B cell (primary cell): ENCODE measurements around the gene LYRM2. TPM values are rescaled to one million over a fixed set of nuclear protein-coding genes. Genes with fewer than 3 reads are reported as not detected.

Source experiments
- ATAC-seq: fragments of 200-7000 bp; cut with Tn5 transposase; one replicate; pipeline ENCODE4 v1.10.0; 2021; ENCODE audit warnings: low read depth, mild to moderate bottlenecking, moderate number of reproducible peaks, moderate library complexity
- CTCF ChIA-PET: fragments of 350-600 bp; sonication (Branson Sonifier 250); formaldehyde crosslinking; loops from one replicate; lab custom pipeline; 2021; ENCODE audit warnings: antibody characterized with exemption, inconsistent platforms; lab: Charles Lee
- POLR2A ChIA-PET: fragments of 350-600 bp; sonication (Branson Sonifier 250); formaldehyde crosslinking; loops from one replicate; lab custom pipeline; 2021; ENCODE audit warnings: antibody characterized with exemption; lab: Charles Lee
- DNase-seq: peaks from one replicate; pipeline ENCODE4 v3.0.0; 2013
- H2AFZ ChIP-seq: 2 replicates; pipeline ENCODE4 v1.6.1; 2012; ENCODE audit warnings: mild to moderate bottlenecking, low read depth, low read length; ENCODE audit not compliant: insufficient read depth, poor library complexity, severe bottlenecking
- H3K27ac ChIP-seq, 2 donors: 1 replicate in 1 of 2; 2 replicates in 1 of 2; pipeline ENCODE4 v1.5.1; 2012 to 2013; ENCODE audit warnings: low read length in 2 of 2, mild to moderate bottlenecking in 2 of 2, moderate library complexity in 1 of 2
- H3K27me3 ChIP-seq, 4 experiments: fragments of 200-600 bp in 1 of 4; sonication (generic) in 1 of 4; replicated peaks in 1 of 4; 1 replicate in 2 of 4; 2 replicates in 2 of 4; pipeline versions ENCODE4 v1.6.1 to v1.7.0; 2013 to 2016; ENCODE audit warnings: low read length in 3 of 4, mild to moderate bottlenecking in 2 of 4, mixed read lengths in 1 of 4, moderate library complexity in 1 of 4; ENCODE audit not compliant: insufficient read depth in 4 of 4, control insufficient read depth in 3 of 4; ENCODE audit errors: control extremely low read depth in 1 of 4
- H3K36me3 ChIP-seq, 2 experiments: replicated peaks in 1 of 2; 1 replicate in 1 of 2; 2 replicates in 1 of 2; pipeline versions ENCODE4 v1.6.1 to v1.7.1; 2013; ENCODE audit warnings: low read length in 1 of 2; ENCODE audit not compliant: insufficient read depth in 2 of 2, control insufficient read depth in 1 of 2; ENCODE audit errors: control extremely low read depth in 1 of 2, extremely low read depth in 1 of 2
- H3K4me1 ChIP-seq, 2 donors: fragments of 200-600 bp in 1 of 2; sonication (generic) in 1 of 2; 1 replicate in 1 of 2; 2 replicates in 1 of 2; pipeline versions ENCODE4 v1.5.1 to v1.6.1; 2013 to 2017; ENCODE audit warnings: low read length in 2 of 2; ENCODE audit not compliant: control insufficient read depth in 2 of 2, insufficient read depth in 2 of 2
- H3K4me2 ChIP-seq: replicated peaks from 2 replicates; pipeline ENCODE3; 2012; ENCODE audit warnings: mild to moderate bottlenecking, low read depth, low read length; ENCODE audit not compliant: poor library complexity, severe bottlenecking
- H3K4me3 ChIP-seq, 5 experiments: fragments of 200-600 bp in 1 of 5; sonication (generic) in 1 of 5; 1 replicate in 3 of 5; 2 replicates in 2 of 5; pipeline versions ENCODE4 v1.5.1 to v1.7.0; 2011 to 2016; ENCODE audit warnings: low read length in 4 of 5, mild to moderate bottlenecking in 4 of 5, low read depth in 2 of 5, control low read depth in 1 of 5, moderate library complexity in 1 of 5; ENCODE audit not compliant: insufficient read depth in 1 of 5; ENCODE audit errors: control extremely low read depth in 1 of 5, extremely low read depth in 1 of 5
- H3K79me2 ChIP-seq: fragments of 200-600 bp; sonication (generic); one replicate; pipeline ENCODE4 v1.6.0; 2016; ENCODE audit warnings: low read length; ENCODE audit not compliant: control insufficient read depth, insufficient read depth
- H3K9ac ChIP-seq: fragments of 200-600 bp; sonication (generic); 2 replicates; pipeline ENCODE4 v1.6.1; 2017; ENCODE audit warnings: mild to moderate bottlenecking, low read length, moderate library complexity
- H3K9me3 ChIP-seq, 3 donors: one replicate each; pipeline versions ENCODE4 v1.6.1 to v1.7.1; 2013; ENCODE audit warnings: low read length in 2 of 3; ENCODE audit not compliant: control insufficient read depth in 2 of 3, insufficient read depth in 1 of 3; ENCODE audit errors: control extremely low read depth in 1 of 3
- H4K20me1 ChIP-seq: 2 replicates; pipeline ENCODE4 v1.6.0; 2012; ENCODE audit warnings: mild to moderate bottlenecking, low read length; ENCODE audit not compliant: insufficient read depth, control insufficient read depth, poor library complexity, severe bottlenecking
- H3K27ac Mint-ChIP-seq: one replicate; pipeline ENCODE4 v1.8.0; 2021; ENCODE audit warnings: mixed read lengths
- H3K27me3 Mint-ChIP-seq: one replicate; pipeline ENCODE4 v1.8.0; 2021; ENCODE audit warnings: mixed read lengths
- H3K4me1 Mint-ChIP-seq: one replicate; pipeline ENCODE4 v1.8.0; 2021; ENCODE audit warnings: mixed read lengths
- H3K4me3 Mint-ChIP-seq: one replicate; pipeline ENCODE4 v1.8.0; 2021; ENCODE audit warnings: mixed read lengths
- H3K9me3 Mint-ChIP-seq: one replicate; pipeline ENCODE4 v1.8.0; 2022; ENCODE audit warnings: mixed read lengths; ENCODE audit not compliant: insufficient read depth
- CTCF ChIP-seq: fragments of 200-600 bp; IDR thresholded peaks from one replicate; pipeline ENCODE4 v1.8.0; 2022; ENCODE audit warnings: antibody characterized with exemption, mild to moderate bottlenecking
- EZH2 ChIP-seq: IDR thresholded peaks from 2 replicates; pipeline ENCODE4 v1.6.1; 2012; ENCODE audit warnings: borderline replicate concordance, low read depth, mild to moderate bottlenecking, moderate library complexity, low read length; ENCODE audit not compliant: insufficient read depth, poor library complexity, severe bottlenecking
- WGBS: methylation state at CpG from one replicate; pipeline ENCODE4 v1.1.5; 2013; ENCODE audit warnings: missing lambda C conversion rate; ENCODE audit not compliant: insufficient coverage; 5-methylcytosine and 5-hydroxymethylcytosine counted together
- intact Hi-C: fragments of 100-400 bp; cut with micrococcal nuclease; formaldehyde crosslinking; loops from one replicate; pipeline ENCODE4 v1.10.0; 2022
- polyA plus RNA-seq: library from polyadenylated mRNA; depleted of rRNA; stranded (reverse); fragments of >200 nt; gene quantifications from 2 replicates; pipeline ENCODE4 v1.2.3, GENCODE V29; 2012
- total RNA-seq, 2 donors: library from RNA; stranded (reverse); fragments of 120-200 nt in 1 of 2; gene quantifications; 1 replicate in 1 of 2; 2 replicates in 1 of 2; pipeline versions ENCODE4 v1.2.3 to v1.2.4, GENCODE V29; 2013 to 2022

LYRM2 gene
- total and polyA plus RNA-seq, 2 donors (not counting 1 experiment from before 2014, with no cell fraction given) = 17.6 to 33.7 TPM

DNA sequence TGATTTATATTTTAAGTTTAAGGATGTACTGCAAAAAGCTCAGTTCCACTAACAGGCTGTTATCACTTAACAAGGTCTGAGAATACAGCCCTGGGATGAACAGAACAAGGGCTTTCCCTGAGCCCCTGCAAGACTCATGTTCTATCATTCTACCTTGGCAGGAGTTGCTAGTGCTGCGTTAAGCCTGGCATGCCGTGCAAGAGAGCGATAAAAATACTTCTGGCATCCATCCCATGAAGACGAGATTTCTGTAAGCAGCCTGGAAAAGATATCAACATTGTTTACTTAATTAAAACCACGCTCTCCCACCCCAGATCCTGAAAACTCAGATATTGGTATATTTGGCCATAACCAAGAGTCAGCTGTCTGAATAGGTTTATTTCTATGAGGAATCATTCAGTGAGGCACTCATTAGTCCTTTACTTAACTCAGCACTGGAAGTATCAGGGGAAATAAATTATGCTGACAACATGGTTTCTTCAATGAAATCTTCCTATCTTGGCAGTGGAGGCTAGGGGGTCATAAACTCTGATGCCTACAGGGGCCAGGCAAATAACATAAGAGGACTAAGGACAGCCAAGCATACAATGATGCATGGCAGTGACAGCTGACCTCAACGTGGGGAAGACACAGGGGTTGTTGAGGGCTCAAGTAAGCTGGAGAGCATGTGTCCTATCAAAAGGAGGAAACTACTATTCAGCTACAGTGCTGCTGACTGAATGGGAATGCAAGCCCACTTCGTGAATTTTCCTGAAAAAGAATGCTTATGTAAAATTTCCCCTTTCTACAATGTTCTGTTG is 37.6 kb upstream of the LYRM2 start:
- Histone ChIP-seq H3K4me3 (no peak overlapping the region), H3K27me3 (no peaks in the 10 kb centered on the region), H4K20me1 (no peaks in the 10 kb centered on the region), H3K4me2 (no peak overlapping the region), H3K36me3 (peaks cover 10 to 88% of the 10 kb centered on the region in 2 experiments), H2AFZ (no peak overlapping the region), H3K4me1 (no peaks in the 10 kb centered on the region), H3K27ac (no peak overlapping the region), H3K79me2 (no peaks in the 10 kb centered on the region), H3K9me3 (no peaks in the 10 kb centered on the region), H3K9ac (no peak overlapping the region)
- Mint-ChIP-seq H3K27me3 (no peaks in the 10 kb centered on the region), H3K4me1 (no peaks in the 10 kb centered on the region), H3K4me3 (no peak overlapping the region), H3K9me3 (no peaks in the 10 kb centered on the region), H3K27ac (no peak overlapping the region)
- ATAC-seq (no peak), DNase-seq (no peak)
- no peak for TF ChIP-seq CTCF
- TF ChIP-seq EZH2 = no peak
- CTCF ChIA-PET = no interaction called here
- intact Hi-C loops = no loop called here
- WGBS = 91% methylated on average over 6 of the region's 7 CpGs
- POLR2A ChIA-PET = no interaction called here

GRCh38 chr6:89670935-89671565 is 32.5 kb upstream of the LYRM2 start:
- DNase-seq = no peak
- H3K27me3 Mint-ChIP-seq = no peaks in the 10 kb centered on the region
- Histone ChIP-seq H3K9me3 (no peaks in the 10 kb centered on the region), H3K27me3 (no peaks in the 10 kb centered on the region), H3K4me2 (no peak overlapping the region), H4K20me1 (no peaks in the 10 kb centered on the region), H3K27ac (no peak overlapping the region), H3K79me2 (no peaks in the 10 kb centered on the region), H3K4me3 (no peak overlapping the region), H3K9ac (no peak overlapping the region), H3K4me1 (no peaks in the 10 kb centered on the region), H2AFZ (no peak overlapping the region), H3K36me3 (peaks cover 1 to 76% of the 10 kb centered on the region in 2 experiments)
- H3K4me3 Mint-ChIP-seq = no peak overlapping the region
- no peak for ATAC-seq
- intact Hi-C loops = no loop called here
- ChIA-PET CTCF (no interaction called here), POLR2A (no interaction called here)
- no peaks in the 10 kb centered on the region for H3K9me3 Mint-ChIP-seq
- H3K4me1 Mint-ChIP-seq = no peaks in the 10 kb centered on the region
- TF ChIP-seq EZH2 (no peak), CTCF (no peak)
- H3K27ac Mint-ChIP-seq = no peak overlapping the region
- 95% methylated on average over 4 of the region's 7 CpGs for WGBS
